ENCODE results near the gene UBXN7.
"Not testable (repeated sequence)": the region's sequence is repeated elsewhere in the genome, so short reads cannot be mapped to it uniquely, and the experiment has no call there.

The UBXN7 gene

GRCh38 chr3:196351541-196351940 lies 80.7 kb downstream of the UBXN7 start:
- no peak for DNase-seq

- DNase-seq, result no peak
Observed at GRCh38 chr3:196350067-196350466, 82.2 kb downstream of the UBXN7 start.

- no peak for DNase-seq
Observed at GRCh38 chr3:196348698-196349097, 83.5 kb downstream of the UBXN7 start.

GRCh38 chr3:196344663-196345062 lies 87.6 kb downstream of the UBXN7 start:
- DNase-seq, result no peak

- not testable (repeated sequence) for DNase-seq
Observed at GRCh38 chr3:196343917-196344316, 88.3 kb downstream of the UBXN7 start.

GRCh38 chr3:196341137-196341536 lies 91.1 kb downstream of the UBXN7 start:
- no peak for DNase-seq

GRCh38 chr3:196340466-196340865 lies 91.8 kb downstream of the UBXN7 start:
- DNase-seq, result no peak

GRCh38 chr3:196339493-196340254 lies 92.6 kb downstream of the UBXN7 start:
- no peak for DNase-seq

GRCh38 chr3:196339044-196339443 lies 93.2 kb downstream of the UBXN7 start:
- DNase-seq, result no peak

GRCh38 chr3:196336319-196337145 lies 95.7 kb downstream of the UBXN7 start:
- no peak for DNase-seq

- no peak for DNase-seq
Observed at GRCh38 chr3:196335503-196335948, 96.7 kb downstream of the UBXN7 start.

- no peak for DNase-seq
Observed at GRCh38 chr3:196334982-196335381, 97.2 kb downstream of the UBXN7 start.

GRCh38 chr3:196332168-196332567 lies 100.1 kb downstream of the UBXN7 start:
- no peak for DNase-seq

GRCh38 chr3:196327405-196327804 lies 104.8 kb downstream of the UBXN7 start:
- DNase-seq, result no peak

GRCh38 chr3:196326936-196327335 lies 105.3 kb downstream of the UBXN7 start:
- no peak for DNase-seq

- DNase-seq, result no peak
Observed at GRCh38 chr3:196323691-196324090, 108.5 kb downstream of the UBXN7 start.

- no peak for DNase-seq
Observed at GRCh38 chr3:196323016-196323415, 109.2 kb downstream of the UBXN7 start.

GRCh38 chr3:196321162-196321561 lies 111.1 kb downstream of the UBXN7 start:
- DNase-seq, result no peak

GRCh38 chr3:196320137-196320536 lies 112.1 kb downstream of the UBXN7 start:
- no peak for DNase-seq

- DNase-seq, result peak; percentile 86
Observed at GRCh38 chr3:196317687-196318467, 114.3 kb downstream of the UBXN7 start, which contains the start of gene DYNLT2B. TSS of gene DYNLT2B (minus strand) at chr3:196318240. CDS start at chr3:196318152, 88 bp downstream.

- not testable (repeated sequence) for DNase-seq
Observed at GRCh38 chr3:196316799-196317686, 115.2 kb downstream of the UBXN7 start.

GRCh38 chr3:196315821-196316220 lies 116.4 kb downstream of the UBXN7 start:
- DNase-seq, result no peak
